ENCODE results near the gene APBB2. TPM values are rescaled to one million over a fixed set of nuclear protein-coding genes. Genes with fewer than 3 reads are reported as not detected.
A peak's percentile ranks its signal among the peaks of the same experiment; 100 is the strongest.

APBB2 gene
- total RNA-seq, 1 donor: 92.3 TPM

DNA sequence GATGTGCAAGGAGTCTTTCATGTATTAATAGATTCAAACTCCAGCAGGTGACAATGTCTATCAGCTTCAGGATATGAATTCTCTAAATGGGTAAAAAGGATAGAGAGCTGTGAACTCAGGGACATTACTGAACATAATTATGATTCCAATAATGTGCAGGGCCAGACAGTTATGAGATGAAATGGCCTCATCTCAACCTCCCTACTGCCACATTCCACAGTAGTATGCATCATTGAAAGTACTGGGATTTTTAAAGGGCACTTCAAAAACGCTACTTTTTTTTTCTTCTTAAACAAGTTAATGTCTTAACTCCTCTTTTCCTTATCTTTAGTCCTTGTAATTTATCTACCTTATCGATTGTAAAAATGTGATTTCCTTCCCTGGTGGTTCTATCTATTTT lies 202.0 kb downstream of the APBB2 start:
- peak; percentile 68 for DNase-seq (ENCODE audit: insufficient read length, low spot score, missing footprints)
- Histone ChIP-seq H4K20me1 (ENCODE audit: insufficient read depth, low read length) (no peaks in the 10 kb centered on the region), H3K27me3 (ENCODE audit: insufficient read depth, low read length) (no peaks in the 10 kb centered on the region), H3K27ac (ENCODE audit: low read depth, low read length) (peak overlapping the region; percentile 31), H3K4me1 (ENCODE audit: insufficient read depth, low read length) (peaks cover 43% of the 10 kb centered on the region), H3K79me2 (ENCODE audit: insufficient read depth, low read length) (peaks cover 59% of the 10 kb centered on the region), H3K9me3 (ENCODE audit: low read depth, low read length) (no peaks in the 10 kb centered on the region), H3K4me3 (ENCODE audit: insufficient read depth, low read length) (no peak overlapping the region), H3K4me2 (ENCODE audit: insufficient read depth, low read length) (peak overlapping the region; percentile 60), H3K36me3 (ENCODE audit: insufficient read depth, low read length) (peaks cover 10% of the 10 kb centered on the region), H2AFZ (ENCODE audit: low read length) (no peak overlapping the region)
- TF ChIP-seq, protein P1, sequence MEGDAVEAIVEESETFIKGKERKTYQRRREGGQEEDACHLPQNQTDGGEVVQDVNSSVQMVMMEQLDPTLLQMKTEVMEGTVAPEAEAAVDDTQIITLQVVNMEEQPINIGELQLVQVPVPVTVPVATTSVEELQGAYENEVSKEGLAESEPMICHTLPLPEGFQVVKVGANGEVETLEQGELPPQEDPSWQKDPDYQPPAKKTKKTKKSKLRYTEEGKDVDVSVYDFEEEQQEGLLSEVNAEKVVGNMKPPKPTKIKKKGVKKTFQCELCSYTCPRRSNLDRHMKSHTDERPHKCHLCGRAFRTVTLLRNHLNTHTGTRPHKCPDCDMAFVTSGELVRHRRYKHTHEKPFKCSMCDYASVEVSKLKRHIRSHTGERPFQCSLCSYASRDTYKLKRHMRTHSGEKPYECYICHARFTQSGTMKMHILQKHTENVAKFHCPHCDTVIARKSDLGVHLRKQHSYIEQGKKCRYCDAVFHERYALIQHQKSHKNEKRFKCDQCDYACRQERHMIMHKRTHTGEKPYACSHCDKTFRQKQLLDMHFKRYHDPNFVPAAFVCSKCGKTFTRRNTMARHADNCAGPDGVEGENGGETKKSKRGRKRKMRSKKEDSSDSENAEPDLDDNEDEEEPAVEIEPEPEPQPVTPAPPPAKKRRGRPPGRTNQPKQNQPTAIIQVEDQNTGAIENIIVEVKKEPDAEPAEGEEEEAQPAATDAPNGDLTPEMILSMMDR (IDR thresholded peaks at IDR 0.05; ENCODE audit: extremely low read depth, low read depth, low read length): no peak

DNA sequence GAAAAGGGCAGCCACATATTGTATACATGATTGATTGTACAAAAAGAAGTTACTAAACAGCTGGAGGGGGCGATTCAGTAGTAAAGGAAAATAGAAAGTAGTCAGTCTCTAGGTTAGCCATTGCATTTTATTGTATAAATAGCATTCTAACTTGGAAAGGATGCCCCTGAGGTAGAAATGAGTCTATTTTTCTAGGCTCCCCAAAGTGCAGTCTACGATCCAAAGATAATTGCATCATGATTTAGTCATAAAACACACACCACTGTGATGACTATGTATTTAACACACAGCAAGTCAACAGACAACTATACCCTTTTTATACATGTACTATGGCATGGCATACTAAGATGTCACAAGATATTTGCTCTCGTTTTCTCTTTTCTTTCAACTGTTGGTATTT lies 204.9 kb downstream of the APBB2 start:
- no peaks in the 10 kb centered on the region for H3K27me3 ChIP-seq (ENCODE audit: insufficient read depth, low read length)
- H3K79me2 ChIP-seq (ENCODE audit: insufficient read depth, low read length): peaks cover 66% of the 10 kb centered on the region
- TF ChIP-seq, protein P1 (IDR thresholded peaks at IDR 0.05; ENCODE audit: extremely low read depth, low read depth, low read length): no peak
- H3K4me3 ChIP-seq (ENCODE audit: insufficient read depth, low read length): peak overlapping the region; percentile 52
- no peak for DNase-seq (ENCODE audit: insufficient read length, low spot score, missing footprints)
- H3K4me2 ChIP-seq (ENCODE audit: insufficient read depth, low read length): peak overlapping the region; percentile 77
- no peak overlapping the region for H2AFZ ChIP-seq (ENCODE audit: low read length)
- H3K36me3 ChIP-seq (ENCODE audit: insufficient read depth, low read length): peaks cover 10% of the 10 kb centered on the region
- peak overlapping the region; percentile 87 for H3K27ac ChIP-seq (ENCODE audit: low read depth, low read length)
- H3K4me1 ChIP-seq (ENCODE audit: insufficient read depth, low read length): peaks cover 45% of the 10 kb centered on the region
- H4K20me1 ChIP-seq (ENCODE audit: insufficient read depth, low read length): no peaks in the 10 kb centered on the region
- no peaks in the 10 kb centered on the region for H3K9me3 ChIP-seq (ENCODE audit: low read depth, low read length)

DNA sequence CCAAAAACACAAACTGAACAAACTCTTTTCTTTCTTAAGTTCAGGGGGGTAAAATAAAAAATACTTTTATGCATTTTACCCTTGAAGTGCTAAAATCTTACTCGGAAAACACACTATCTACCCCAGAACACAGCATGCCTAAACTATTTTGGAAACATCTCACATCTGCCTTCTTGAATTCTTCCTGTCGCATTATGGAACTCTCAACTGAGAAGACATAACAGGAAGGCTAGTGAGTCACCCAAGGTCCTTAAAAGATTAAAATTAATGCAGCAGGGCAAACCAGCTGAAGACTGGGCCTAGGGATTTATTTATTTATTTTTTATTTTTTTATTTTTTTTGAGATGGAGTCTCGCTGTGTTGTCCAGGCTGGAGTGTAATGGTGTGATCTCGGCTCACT lies 208.2 kb downstream of the APBB2 start:
- DNase-seq (ENCODE audit: insufficient read length, low spot score, missing footprints): no peak
- no peak overlapping the region for H3K4me3 ChIP-seq (ENCODE audit: insufficient read depth, low read length)
- H3K4me2 ChIP-seq (ENCODE audit: insufficient read depth, low read length): no peak overlapping the region
- H4K20me1 ChIP-seq (ENCODE audit: insufficient read depth, low read length): no peaks in the 10 kb centered on the region
- H3K27me3 ChIP-seq (ENCODE audit: insufficient read depth, low read length): no peaks in the 10 kb centered on the region
- H3K36me3 ChIP-seq (ENCODE audit: insufficient read depth, low read length): no peaks in the 10 kb centered on the region
- peaks cover 24% of the 10 kb centered on the region for H3K4me1 ChIP-seq (ENCODE audit: insufficient read depth, low read length)
- H3K79me2 ChIP-seq (ENCODE audit: insufficient read depth, low read length): peaks cover 74% of the 10 kb centered on the region
- no peak overlapping the region for H3K27ac ChIP-seq (ENCODE audit: low read depth, low read length)
- TF ChIP-seq, protein P1 (IDR thresholded peaks at IDR 0.05; ENCODE audit: extremely low read depth, low read depth, low read length): no peak
- H3K9me3 ChIP-seq (ENCODE audit: low read depth, low read length): no peaks in the 10 kb centered on the region
- H2AFZ ChIP-seq (ENCODE audit: low read length): no peak overlapping the region

DNA sequence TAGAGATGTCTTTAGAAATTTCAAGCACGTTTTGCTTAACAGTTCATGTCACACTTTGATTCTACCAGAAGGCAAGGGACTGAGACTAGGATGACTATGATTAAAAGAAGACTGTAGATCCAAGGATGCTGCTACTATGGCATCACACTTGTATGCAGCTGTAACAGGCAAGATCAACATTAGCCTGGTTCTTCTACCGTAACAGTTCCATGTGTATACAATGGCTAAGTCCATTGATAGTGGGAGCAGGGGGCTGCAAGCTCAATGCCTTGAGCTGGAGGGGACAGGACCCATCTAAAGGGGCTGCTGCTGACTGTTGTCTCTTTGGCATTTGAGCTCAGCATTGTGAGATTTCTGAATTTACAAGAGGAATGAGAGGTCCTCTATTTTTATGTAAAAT lies 212.0 kb downstream of the APBB2 start:
- TF ChIP-seq, protein P1 (IDR thresholded peaks at IDR 0.05; ENCODE audit: extremely low read depth, low read depth, low read length): no peak
- Histone ChIP-seq H3K36me3 (ENCODE audit: insufficient read depth, low read length) (no peaks in the 10 kb centered on the region), H3K27ac (ENCODE audit: low read depth, low read length) (no peak overlapping the region), H3K4me2 (ENCODE audit: insufficient read depth, low read length) (no peak overlapping the region), H3K79me2 (ENCODE audit: insufficient read depth, low read length) (peaks cover 83% of the 10 kb centered on the region), H3K27me3 (ENCODE audit: insufficient read depth, low read length) (no peaks in the 10 kb centered on the region), H3K9me3 (ENCODE audit: low read depth, low read length) (no peaks in the 10 kb centered on the region), H3K4me1 (ENCODE audit: insufficient read depth, low read length) (peaks cover 22% of the 10 kb centered on the region), H3K4me3 (ENCODE audit: insufficient read depth, low read length) (no peak overlapping the region), H4K20me1 (ENCODE audit: insufficient read depth, low read length) (no peaks in the 10 kb centered on the region), H2AFZ (ENCODE audit: low read length) (no peak overlapping the region)
- no peak for DNase-seq (ENCODE audit: insufficient read length, low spot score, missing footprints)

All from osteoblast (primary cell).